ENCODE data around the gene BEAN1.

- TF ChIP-seq CTCF (IDR thresholded peaks at IDR 0.05) = no peak
- no peak for TF ChIP-seq EP300 (IDR thresholded peaks at IDR 0.05)
Observed at GRCh38 chr16:66395806-66396555, 31.1 kb upstream of the BEAN1 start.
